ENCODE results near the gene PPM1L.

PPM1L gene

GRCh38 chr3:160754855-160755747 is 930 bp upstream of the PPM1L start:
- peak overlapping the region; percentile 93 for H3K4me2 ChIP-seq (ENCODE audit: low read length)
- no peak overlapping the region for H3K23ac ChIP-seq (ENCODE audit: low read length)
- no CpG with 5 or more reads among the region's 85 CpGs for WGBS (ENCODE audit: extremely low coverage, insufficient coverage, low lambda C conversion rate)
- H3K18ac ChIP-seq (ENCODE audit: low read length), result peak overlapping the region; percentile 43
- no peak overlapping the region for H2AK5ac ChIP-seq (ENCODE audit: low read length)
- no peaks in the 10 kb centered on the region for H3K79me1 ChIP-seq (ENCODE audit: low read length)
- no peak overlapping the region for H4K8ac ChIP-seq (ENCODE audit: low read depth, low read length)
- H2BK120ac ChIP-seq (ENCODE audit: low read depth, low read length), result no peak overlapping the region
- H3K4me3 ChIP-seq (ENCODE audit: low read length), result peak overlapping the region; percentile 32
- H3K9ac ChIP-seq (ENCODE audit: low read length), result peak overlapping the region; percentile 71
- H3K27ac ChIP-seq (ENCODE audit: low read depth, low read length), result no peak overlapping the region
- H3K4ac ChIP-seq (ENCODE audit: low read depth, low read length), result no peak overlapping the region
- no peak overlapping the region for H2BK15ac ChIP-seq (replicated peaks; ENCODE audit: low read depth)
- H3K36me3 ChIP-seq (ENCODE audit: control insufficient read depth, insufficient read depth, low read length), result no peaks in the 10 kb centered on the region
- peaks cover 2% of the 10 kb centered on the region for H3K27me3 ChIP-seq (ENCODE audit: insufficient read depth, low read length, poor library complexity)
- DNase-seq, result peak; percentile 90
- peaks cover 4% of the 10 kb centered on the region for H3K4me1 ChIP-seq (ENCODE audit: control insufficient read depth, low read depth, low read length)
- no peak overlapping the region for H4K5ac ChIP-seq (ENCODE audit: low read length)
- H3K56ac ChIP-seq (ENCODE audit: low read length), result peak overlapping the region; percentile 84
- H3K79me2 ChIP-seq (ENCODE audit: control insufficient read depth, insufficient read depth, low read length), result no peaks in the 10 kb centered on the region
- no peak overlapping the region for H2BK5ac ChIP-seq (ENCODE audit: low read length)

GRCh38 chr3:160757233-160758106 is 1.4 kb downstream of the PPM1L start:
- Histone ChIP-seq H3K23ac (ENCODE audit: low read length) (peak overlapping the region; percentile 20), H2AK5ac (ENCODE audit: low read length) (no peak overlapping the region), H4K8ac (ENCODE audit: low read depth, low read length) (no peak overlapping the region), H3K4me2 (ENCODE audit: low read length) (peak overlapping the region; percentile 53), H3K27ac (ENCODE audit: low read depth, low read length) (no peak overlapping the region), H3K36me3 (ENCODE audit: control insufficient read depth, insufficient read depth, low read length) (no peaks in the 10 kb centered on the region), H3K79me1 (ENCODE audit: low read length) (no peaks in the 10 kb centered on the region), H3K79me2 (ENCODE audit: control insufficient read depth, insufficient read depth, low read length) (no peaks in the 10 kb centered on the region), H2BK15ac (replicated peaks; ENCODE audit: low read depth) (no peak overlapping the region), H4K5ac (ENCODE audit: low read length) (no peak overlapping the region), H3K4me1 (ENCODE audit: control insufficient read depth, low read depth, low read length) (peaks cover 4% of the 10 kb centered on the region), H3K27me3 (ENCODE audit: insufficient read depth, low read length, poor library complexity) (peaks cover 2% of the 10 kb centered on the region), H3K4ac (ENCODE audit: low read depth, low read length) (no peak overlapping the region), H3K9ac (ENCODE audit: low read length) (peak overlapping the region; percentile 40), H2BK120ac (ENCODE audit: low read depth, low read length) (no peak overlapping the region), H3K56ac (ENCODE audit: low read length) (peak overlapping the region; percentile 47), H2BK5ac (ENCODE audit: low read length) (no peak overlapping the region), H3K18ac (ENCODE audit: low read length) (no peak overlapping the region), H3K4me3 (ENCODE audit: low read length) (no peak overlapping the region)
- WGBS (ENCODE audit: extremely low coverage, insufficient coverage, low lambda C conversion rate), result no CpG with 5 or more reads among the region's 20 CpGs
- DNase-seq, result peak; percentile 54

GRCh38 chr3:160758929-160759577 is 3.0 kb downstream of the PPM1L start:
- Histone ChIP-seq H2AK5ac (ENCODE audit: low read length) (no peak overlapping the region), H2BK15ac (replicated peaks; ENCODE audit: low read depth) (no peak overlapping the region), H3K18ac (ENCODE audit: low read length) (no peak overlapping the region), H3K4me2 (ENCODE audit: low read length) (no peak overlapping the region), H3K23ac (ENCODE audit: low read length) (no peak overlapping the region), H3K27me3 (ENCODE audit: insufficient read depth, low read length, poor library complexity) (peaks cover 2% of the 10 kb centered on the region), H4K8ac (ENCODE audit: low read depth, low read length) (no peak overlapping the region), H3K4me3 (ENCODE audit: low read length) (no peak overlapping the region), H3K56ac (ENCODE audit: low read length) (no peak overlapping the region), H3K79me1 (ENCODE audit: low read length) (no peaks in the 10 kb centered on the region), H3K9ac (ENCODE audit: low read length) (no peak overlapping the region), H3K4me1 (ENCODE audit: control insufficient read depth, low read depth, low read length) (peaks cover 4% of the 10 kb centered on the region), H3K36me3 (ENCODE audit: control insufficient read depth, insufficient read depth, low read length) (no peaks in the 10 kb centered on the region), H2BK5ac (ENCODE audit: low read length) (no peak overlapping the region), H4K5ac (ENCODE audit: low read length) (no peak overlapping the region), H3K4ac (ENCODE audit: low read depth, low read length) (no peak overlapping the region), H3K27ac (ENCODE audit: low read depth, low read length) (no peak overlapping the region), H3K79me2 (ENCODE audit: control insufficient read depth, insufficient read depth, low read length) (no peaks in the 10 kb centered on the region), H2BK120ac (ENCODE audit: low read depth, low read length) (no peak overlapping the region)
- no peak for DNase-seq
- no CpG with 5 or more reads among the region's 3 CpGs for WGBS (ENCODE audit: extremely low coverage, insufficient coverage, low lambda C conversion rate)

DNA sequence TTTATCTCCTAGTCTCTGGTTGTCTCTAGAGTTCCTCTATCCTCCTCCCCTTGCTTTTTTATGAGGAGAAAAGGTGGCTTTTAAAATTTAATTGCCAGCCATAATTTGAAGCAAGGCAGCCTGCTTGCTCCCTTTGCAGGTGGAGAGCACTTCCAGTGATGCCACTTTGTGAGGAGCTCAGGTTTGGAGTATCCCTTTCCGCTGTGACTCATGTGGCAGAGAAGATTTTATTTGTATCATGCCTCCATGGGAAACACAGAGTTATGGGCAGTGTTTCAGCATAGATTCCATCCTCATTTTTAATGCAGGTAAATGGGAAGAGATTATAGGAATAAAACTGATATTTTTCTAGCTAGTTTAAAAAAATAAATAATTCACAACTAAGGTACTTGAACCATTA is 7.0 kb downstream of the PPM1L start:
- Histone ChIP-seq H3K4me2 (ENCODE audit: low read length) (no peak overlapping the region), H3K18ac (ENCODE audit: low read length) (no peak overlapping the region), H2BK15ac (replicated peaks; ENCODE audit: low read depth) (no peak overlapping the region), H3K4me3 (ENCODE audit: low read length) (no peak overlapping the region), H3K4ac (ENCODE audit: low read depth, low read length) (no peak overlapping the region), H2BK120ac (ENCODE audit: low read depth, low read length) (no peak overlapping the region), H3K79me2 (ENCODE audit: control insufficient read depth, insufficient read depth, low read length) (no peaks in the 10 kb centered on the region), H3K4me1 (ENCODE audit: control insufficient read depth, low read depth, low read length) (no peaks in the 10 kb centered on the region), H3K36me3 (ENCODE audit: control insufficient read depth, insufficient read depth, low read length) (no peaks in the 10 kb centered on the region), H3K79me1 (ENCODE audit: low read length) (no peaks in the 10 kb centered on the region), H3K23ac (ENCODE audit: low read length) (no peak overlapping the region), H4K5ac (ENCODE audit: low read length) (no peak overlapping the region), H2BK5ac (ENCODE audit: low read length) (no peak overlapping the region), H3K9ac (ENCODE audit: low read length) (no peak overlapping the region), H3K56ac (ENCODE audit: low read length) (no peak overlapping the region), H4K8ac (ENCODE audit: low read depth, low read length) (no peak overlapping the region), H2AK5ac (ENCODE audit: low read length) (no peak overlapping the region), H3K27me3 (ENCODE audit: insufficient read depth, low read length, poor library complexity) (no peaks in the 10 kb centered on the region), H3K27ac (ENCODE audit: low read depth, low read length) (no peak overlapping the region)
- no CpG with 5 or more reads among the region's 1 CpG for WGBS (ENCODE audit: extremely low coverage, insufficient coverage, low lambda C conversion rate)
- no peak for DNase-seq

DNA sequence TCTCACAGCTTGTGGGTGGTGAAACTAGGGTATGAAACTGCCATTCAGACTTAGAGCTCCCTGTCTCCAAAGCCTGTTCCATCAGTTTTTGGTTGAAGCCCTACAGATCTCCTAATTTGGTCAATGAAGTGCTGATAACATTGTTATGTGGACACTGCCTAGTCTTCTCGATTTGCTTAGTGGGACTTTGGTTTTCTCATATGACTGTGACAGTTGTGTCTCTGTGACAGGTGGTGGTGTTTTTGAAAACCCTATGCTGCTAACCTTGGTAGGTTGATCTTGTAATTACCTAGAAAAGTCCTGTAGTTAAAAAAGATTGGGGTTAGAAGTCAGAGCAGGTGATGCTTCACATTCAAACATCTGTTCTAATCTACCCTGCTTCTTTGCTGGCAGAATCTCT is 9.2 kb downstream of the PPM1L start:
- H4K5ac ChIP-seq (ENCODE audit: low read length), result no peak overlapping the region
- no peak overlapping the region for H2AK5ac ChIP-seq (ENCODE audit: low read length)
- H3K27ac ChIP-seq (ENCODE audit: low read depth, low read length), result no peak overlapping the region
- H3K4me1 ChIP-seq (ENCODE audit: control insufficient read depth, low read depth, low read length), result no peaks in the 10 kb centered on the region
- H3K27me3 ChIP-seq (ENCODE audit: insufficient read depth, low read length, poor library complexity), result no peaks in the 10 kb centered on the region
- no peak overlapping the region for H3K18ac ChIP-seq (ENCODE audit: low read length)
- no peaks in the 10 kb centered on the region for H3K36me3 ChIP-seq (ENCODE audit: control insufficient read depth, insufficient read depth, low read length)
- no peak overlapping the region for H3K9ac ChIP-seq (ENCODE audit: low read length)
- H2BK5ac ChIP-seq (ENCODE audit: low read length), result no peak overlapping the region
- no peaks in the 10 kb centered on the region for H3K79me2 ChIP-seq (ENCODE audit: control insufficient read depth, insufficient read depth, low read length)
- H2BK15ac ChIP-seq (replicated peaks; ENCODE audit: low read depth), result no peak overlapping the region
- no peak overlapping the region for H3K4me3 ChIP-seq (ENCODE audit: low read length)
- no CpG with 5 or more reads among the region's 1 CpG for WGBS (ENCODE audit: extremely low coverage, insufficient coverage, low lambda C conversion rate)
- no peak overlapping the region for H2BK120ac ChIP-seq (ENCODE audit: low read depth, low read length)
- no peak overlapping the region for H3K4ac ChIP-seq (ENCODE audit: low read depth, low read length)
- no peak for DNase-seq
- H3K56ac ChIP-seq (ENCODE audit: low read length), result no peak overlapping the region
- H3K23ac ChIP-seq (ENCODE audit: low read length), result no peak overlapping the region
- no peak overlapping the region for H3K4me2 ChIP-seq (ENCODE audit: low read length)
- no peaks in the 10 kb centered on the region for H3K79me1 ChIP-seq (ENCODE audit: low read length)
- no peak overlapping the region for H4K8ac ChIP-seq (ENCODE audit: low read depth, low read length)

All from mesendoderm (in vitro differentiated cells).